Stimulated activated memory B cell treated with anti-CD40 and anti-IgM and Interleukin-4, amounts not matched to agents 10 μg/mL and 1 μg/mL and 100 μg/mL, for 72 hours (primary cell): ENCODE measurements around the gene GGA3.
A peak's percentile ranks its signal among the peaks of the same experiment; 100 is the strongest.
"Not testable (repeated sequence)": the region's sequence is repeated elsewhere in the genome, so short reads cannot be mapped to it uniquely, and the experiment has no call there.

Experiments
- ATAC-seq: fragments of 150-1000 bp; cut with Tn5 transposase; 2 replicates; pipeline ENCODE4 v1.10.0; 2021
- H3K27ac Mint-ChIP-seq: one replicate; pipeline ENCODE4 v1.8.0; 2022; ENCODE audit warnings: mild to moderate bottlenecking, mixed read lengths
- H3K27me3 Mint-ChIP-seq: one replicate; pipeline ENCODE4 v1.8.0; 2022; ENCODE audit warnings: mixed read lengths
- H3K36me3 Mint-ChIP-seq: one replicate; pipeline ENCODE4 v1.8.0; 2022; ENCODE audit warnings: mixed read lengths
- H3K4me1 Mint-ChIP-seq: one replicate; pipeline ENCODE4 v1.8.0; 2022; ENCODE audit warnings: mixed read lengths
- H3K4me3 Mint-ChIP-seq: one replicate; pipeline ENCODE4 v1.8.0; 2022; ENCODE audit warnings: mild to moderate bottlenecking, moderate library complexity, mixed read lengths
- H3K9me3 Mint-ChIP-seq: one replicate; pipeline ENCODE4 v1.8.0; 2022; ENCODE audit warnings: mixed read lengths

GGA3 gene, protein sequence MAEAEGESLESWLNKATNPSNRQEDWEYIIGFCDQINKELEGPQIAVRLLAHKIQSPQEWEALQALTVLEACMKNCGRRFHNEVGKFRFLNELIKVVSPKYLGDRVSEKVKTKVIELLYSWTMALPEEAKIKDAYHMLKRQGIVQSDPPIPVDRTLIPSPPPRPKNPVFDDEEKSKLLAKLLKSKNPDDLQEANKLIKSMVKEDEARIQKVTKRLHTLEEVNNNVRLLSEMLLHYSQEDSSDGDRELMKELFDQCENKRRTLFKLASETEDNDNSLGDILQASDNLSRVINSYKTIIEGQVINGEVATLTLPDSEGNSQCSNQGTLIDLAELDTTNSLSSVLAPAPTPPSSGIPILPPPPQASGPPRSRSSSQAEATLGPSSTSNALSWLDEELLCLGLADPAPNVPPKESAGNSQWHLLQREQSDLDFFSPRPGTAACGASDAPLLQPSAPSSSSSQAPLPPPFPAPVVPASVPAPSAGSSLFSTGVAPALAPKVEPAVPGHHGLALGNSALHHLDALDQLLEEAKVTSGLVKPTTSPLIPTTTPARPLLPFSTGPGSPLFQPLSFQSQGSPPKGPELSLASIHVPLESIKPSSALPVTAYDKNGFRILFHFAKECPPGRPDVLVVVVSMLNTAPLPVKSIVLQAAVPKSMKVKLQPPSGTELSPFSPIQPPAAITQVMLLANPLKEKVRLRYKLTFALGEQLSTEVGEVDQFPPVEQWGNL

DNA sequence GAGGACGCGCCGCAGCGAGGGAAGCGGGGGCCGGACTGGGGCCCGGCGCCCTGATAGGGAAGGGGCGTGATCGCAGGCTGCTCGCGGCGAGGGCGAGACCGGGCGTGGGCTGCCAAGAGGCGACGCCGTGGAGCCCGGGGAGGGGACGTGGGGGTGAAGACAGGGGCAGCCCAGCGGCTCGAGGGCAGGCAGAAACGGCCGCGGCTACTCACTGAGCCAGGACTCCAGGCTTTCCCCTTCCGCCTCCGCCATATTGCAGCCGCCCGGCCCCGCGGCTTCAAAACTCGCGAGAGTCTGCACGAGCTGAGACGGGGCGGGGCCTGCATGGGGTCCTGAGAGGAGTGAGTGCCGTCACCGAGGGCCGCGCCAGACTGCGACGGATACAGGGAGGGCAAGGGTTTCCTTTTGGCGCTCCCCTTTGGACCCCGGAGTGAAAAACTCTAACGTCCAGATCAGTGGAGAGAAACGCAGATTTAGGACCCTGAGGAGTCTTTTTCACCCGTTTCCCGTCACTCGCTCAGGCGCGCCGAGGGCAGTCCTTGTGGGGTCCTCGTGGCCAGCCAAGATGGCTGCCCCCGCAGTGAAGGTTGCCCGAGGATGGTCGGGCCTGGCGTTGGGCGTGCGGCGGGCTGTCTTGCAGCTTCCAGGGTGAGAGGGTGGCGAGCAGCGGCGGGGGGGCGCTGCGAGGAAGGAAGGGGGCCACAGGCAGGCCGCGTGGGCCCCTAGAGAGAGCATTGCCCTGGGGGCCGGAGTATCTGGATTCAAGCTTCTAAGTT lies at the start of gene GGA3, which contains the start of gene MRPS7:
Gene GGA3, minus strand, starts transcription at position 271 of the 776 bp plus-strand sequence. Its CDS starts 19 bp downstream, at position 252.
Gene MRPS7, plus strand, starts transcription at position 544 of the 776 bp plus-strand sequence. Its CDS starts 22 bp downstream, at position 566.
- Mint-ChIP-seq H3K9me3 (no peaks in the 10 kb centered on the region), H3K27ac (peak within 1 kb of the TSS; percentile 100), H3K4me3 (peak within 1 kb of the TSS; percentile 89), H3K27me3 (no peaks in the 10 kb centered on the region), H3K4me1 (peaks cover 56% of the 10 kb centered on the region), H3K36me3 (peaks cover 16% of the 10 kb centered on the region)
- peak; percentile 99 for ATAC-seq

DNA sequence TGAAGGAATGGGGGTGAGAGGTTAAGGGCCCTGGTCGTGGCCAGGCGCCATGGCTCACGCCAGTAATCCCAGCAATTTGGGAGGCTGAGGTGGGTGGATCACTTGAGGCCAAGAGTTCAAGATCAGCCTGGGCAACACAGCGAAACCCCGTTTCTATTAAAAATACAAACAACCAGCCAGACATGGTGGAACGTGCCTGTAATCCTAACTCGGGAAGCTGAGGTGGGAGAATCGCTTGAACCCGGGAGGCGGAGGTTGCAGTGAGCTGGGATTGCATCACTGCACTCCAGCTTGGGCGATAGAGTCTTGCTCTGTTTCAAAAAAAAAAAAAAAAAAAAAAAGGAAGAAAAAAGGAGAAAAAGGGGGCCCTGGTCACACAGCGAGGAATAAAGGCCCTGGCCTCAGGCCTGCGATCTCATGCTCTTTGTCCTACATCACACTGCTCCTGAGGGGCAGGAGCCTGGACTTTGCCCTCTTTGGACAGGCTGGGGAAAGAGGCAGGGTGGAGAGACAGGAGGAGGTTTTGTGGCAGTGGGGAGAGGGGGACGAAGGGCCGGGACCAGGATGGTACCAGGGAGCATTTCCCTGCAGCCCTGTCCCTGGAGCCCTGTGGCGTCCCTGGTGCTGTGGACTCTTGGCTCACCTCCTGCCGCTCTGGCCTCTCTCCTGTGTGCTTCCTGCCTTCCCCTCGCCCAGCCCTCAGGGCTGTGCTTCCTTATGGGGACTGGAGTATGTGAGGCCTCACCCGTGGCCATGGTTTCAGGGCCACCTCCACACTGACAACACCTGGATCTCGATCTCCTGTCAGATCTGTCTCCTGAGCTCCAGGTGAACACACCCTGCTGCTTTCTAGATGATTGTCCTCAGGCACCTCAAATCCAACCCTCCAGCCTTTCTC lies 47.6 kb upstream of the GGA3 start:
- no peak overlapping the region for H3K4me3 Mint-ChIP-seq
- ATAC-seq = no peak
- peaks cover 47% of the 10 kb centered on the region for H3K4me1 Mint-ChIP-seq
- no peaks in the 10 kb centered on the region for H3K9me3 Mint-ChIP-seq
- H3K36me3 Mint-ChIP-seq = peaks cover 15% of the 10 kb centered on the region
- no peaks in the 10 kb centered on the region for H3K27me3 Mint-ChIP-seq
- H3K27ac Mint-ChIP-seq = peak overlapping the region; percentile 75

DNA sequence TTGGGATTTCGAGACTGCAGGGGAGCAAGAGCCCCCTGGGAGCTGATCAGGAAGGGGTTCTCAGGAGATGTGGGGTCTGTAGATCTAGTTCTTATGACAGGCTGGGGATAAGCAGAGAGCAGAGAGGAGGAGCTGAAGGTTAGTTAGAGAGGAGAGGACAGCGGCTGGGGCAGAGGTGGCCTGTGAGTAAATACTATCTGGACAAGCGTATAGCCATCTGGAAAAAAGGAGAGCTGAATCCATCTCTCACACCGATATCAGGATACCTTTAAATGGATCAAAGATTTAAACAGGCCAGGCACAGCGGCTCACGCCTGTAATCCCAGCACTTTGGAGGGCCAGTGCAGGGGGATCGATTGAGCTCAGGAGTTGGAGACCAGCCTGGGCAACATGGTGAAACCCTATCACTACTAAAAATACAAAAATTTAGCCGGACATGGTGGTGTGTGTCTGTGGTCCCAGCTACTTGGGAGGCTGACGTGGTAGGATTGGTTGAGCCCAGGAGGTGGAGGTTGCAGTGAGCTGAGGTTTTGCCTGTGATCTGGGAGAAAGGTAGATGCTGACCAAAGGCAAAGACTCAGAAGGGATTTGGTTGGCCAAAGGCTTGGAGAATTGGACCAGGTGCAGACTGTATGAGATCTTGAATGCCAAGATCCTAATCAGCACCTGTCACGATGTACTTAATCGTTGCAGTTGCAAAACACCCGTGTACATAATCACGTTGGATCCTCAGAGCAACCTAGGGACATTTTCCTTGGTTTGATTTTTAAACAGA lies 46.7 kb upstream of the GGA3 start:
- no peaks in the 10 kb centered on the region for H3K9me3 Mint-ChIP-seq
- H3K4me1 Mint-ChIP-seq = peaks cover 39% of the 10 kb centered on the region
- no peaks in the 10 kb centered on the region for H3K27me3 Mint-ChIP-seq
- peaks cover 10% of the 10 kb centered on the region for H3K36me3 Mint-ChIP-seq
- H3K27ac Mint-ChIP-seq = peak overlapping the region; percentile 75
- no peak for ATAC-seq
- no peak overlapping the region for H3K4me3 Mint-ChIP-seq

DNA sequence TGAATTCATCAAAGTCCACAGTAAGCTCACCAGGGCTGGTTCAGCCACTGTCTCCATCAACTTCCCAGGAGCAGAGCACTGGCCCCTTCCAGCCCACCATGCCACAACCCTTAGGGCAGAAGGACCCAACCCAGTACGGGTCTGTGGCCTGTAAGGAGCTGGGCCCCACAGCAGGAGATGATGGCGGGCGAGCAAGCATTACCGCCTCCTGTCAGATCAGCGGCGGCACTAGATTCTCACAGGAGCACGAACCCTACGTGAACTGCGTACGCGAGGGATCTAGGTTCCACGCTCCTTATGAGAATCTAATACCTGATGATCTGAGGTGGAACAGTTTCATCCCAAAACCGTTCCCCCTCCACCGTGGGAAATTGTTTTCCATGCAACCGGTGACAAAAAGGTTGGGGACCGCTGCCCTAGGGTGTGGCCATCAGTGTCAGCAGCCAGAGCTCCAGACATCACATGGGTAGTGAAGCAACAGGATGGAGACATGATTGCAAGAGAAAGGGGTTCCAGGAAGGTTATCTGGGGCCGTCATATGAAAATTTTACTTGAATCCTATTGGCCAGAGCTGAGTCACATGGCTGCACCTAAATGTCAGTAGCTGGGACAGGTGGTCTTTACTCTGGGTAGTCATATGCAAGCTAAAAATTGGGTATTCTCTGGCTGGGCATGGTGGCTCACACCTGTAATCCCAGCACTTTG lies 40.2 kb upstream of the GGA3 start:
- Mint-ChIP-seq H3K27me3 (no peaks in the 10 kb centered on the region), H3K4me1 (peaks cover 21% of the 10 kb centered on the region), H3K36me3 (peaks cover 8% of the 10 kb centered on the region), H3K9me3 (no peaks in the 10 kb centered on the region), H3K4me3 (no peak overlapping the region), H3K27ac (peak overlapping the region; percentile 69)
- ATAC-seq = no peak

DNA sequence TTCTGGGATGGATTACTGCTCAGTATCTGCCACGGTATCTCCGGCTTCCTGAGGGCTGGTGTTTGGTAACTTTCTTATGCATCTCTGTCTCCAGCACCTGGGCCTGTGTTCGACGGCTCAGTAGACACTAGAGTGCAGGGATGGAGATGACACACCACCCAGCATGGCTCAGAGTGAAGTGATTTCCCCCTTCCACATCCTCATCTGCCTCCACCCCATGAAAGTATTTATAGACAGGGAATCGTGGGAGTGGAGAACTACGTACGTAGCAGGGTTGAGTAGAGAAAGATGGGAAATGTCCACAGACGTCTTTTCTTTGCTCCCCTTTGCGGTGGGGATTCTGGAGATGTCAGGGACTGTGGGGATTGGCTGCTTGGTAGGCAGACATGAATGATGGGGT lies 39.6 kb upstream of the GGA3 start:
- H3K27ac Mint-ChIP-seq = peak overlapping the region; percentile 69
- H3K9me3 Mint-ChIP-seq = no peaks in the 10 kb centered on the region
- no peak for ATAC-seq
- H3K36me3 Mint-ChIP-seq = peaks cover 8% of the 10 kb centered on the region
- H3K27me3 Mint-ChIP-seq = no peaks in the 10 kb centered on the region
- H3K4me3 Mint-ChIP-seq = no peak overlapping the region
- H3K4me1 Mint-ChIP-seq = peaks cover 19% of the 10 kb centered on the region

DNA sequence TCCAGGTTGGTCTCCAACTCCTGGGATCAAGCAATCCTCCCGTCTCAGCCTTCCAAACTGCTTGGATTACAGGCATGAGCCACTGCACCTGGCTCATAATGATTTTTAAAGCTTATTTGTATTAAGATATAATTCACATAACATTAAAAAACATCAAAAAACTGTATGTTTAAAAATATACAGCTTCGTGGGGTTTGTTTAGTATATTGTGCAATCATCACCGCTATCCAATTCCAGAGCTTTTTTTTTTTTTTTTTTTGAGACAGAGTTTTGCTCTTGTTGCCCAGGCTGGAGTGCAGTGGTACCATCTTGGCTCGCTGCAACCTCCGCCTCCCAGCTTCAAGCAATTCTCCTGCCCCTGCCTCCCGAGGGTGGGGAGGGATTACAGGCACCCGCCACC lies 38.9 kb upstream of the GGA3 start:
- Mint-ChIP-seq H3K36me3 (peaks cover 9% of the 10 kb centered on the region), H3K27me3 (no peaks in the 10 kb centered on the region), H3K27ac (peak overlapping the region; percentile 69), H3K9me3 (no peaks in the 10 kb centered on the region), H3K4me3 (no peak overlapping the region), H3K4me1 (peaks cover 27% of the 10 kb centered on the region)
- no peak for ATAC-seq

DNA sequence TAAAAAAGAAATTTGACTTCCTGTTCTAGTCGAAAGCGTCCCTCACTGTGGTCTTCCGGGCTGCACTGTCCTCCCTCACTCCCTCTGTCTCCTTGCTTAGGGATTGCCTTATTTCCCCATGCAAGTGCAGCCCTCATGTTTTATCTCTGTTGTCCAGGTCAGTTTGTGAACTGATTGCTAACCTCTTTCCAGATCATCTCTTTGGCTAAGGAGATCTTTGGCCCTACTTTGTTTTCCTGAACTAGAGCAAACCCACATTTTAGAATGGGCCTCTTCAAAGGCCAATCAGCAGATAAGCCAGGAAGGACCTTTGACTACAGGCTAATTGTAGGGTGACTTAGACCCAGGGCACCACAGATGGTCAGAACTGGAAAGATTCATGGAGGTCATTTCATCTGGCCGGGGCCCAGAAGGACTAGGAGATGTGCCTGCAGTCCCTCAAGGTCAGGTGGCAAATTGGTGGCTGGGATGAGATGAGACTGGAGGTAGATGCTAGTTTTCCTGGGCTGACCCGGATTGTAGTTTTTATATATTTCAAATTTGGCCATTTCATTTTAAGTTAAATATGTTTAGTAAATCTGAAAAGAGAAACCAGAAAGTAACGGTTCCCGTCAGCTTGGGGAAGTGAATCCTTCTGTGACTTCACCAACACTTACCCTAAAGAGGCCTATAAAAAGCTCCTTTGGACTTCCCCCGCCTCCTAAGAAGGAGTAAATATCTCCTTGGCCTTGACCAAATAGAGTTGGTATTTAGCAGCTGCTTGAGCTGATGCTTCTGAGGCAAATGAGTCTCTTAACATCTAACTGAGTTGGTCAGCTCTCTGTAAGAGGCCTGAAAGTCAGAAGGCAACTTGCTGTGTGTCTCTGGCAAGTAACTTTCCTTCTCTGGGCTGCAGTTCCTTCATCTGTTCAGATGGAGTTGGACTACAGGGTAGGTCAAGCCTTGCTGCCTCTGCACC lies 34.1 kb upstream of the GGA3 start:
- Mint-ChIP-seq H3K9me3 (peaks cover 3% of the 10 kb centered on the region), H3K36me3 (peaks cover 5% of the 10 kb centered on the region), H3K4me3 (peak overlapping the region; percentile 81), H3K27ac (peak overlapping the region; percentile 100), H3K4me1 (peaks cover 46% of the 10 kb centered on the region), H3K27me3 (no peaks in the 10 kb centered on the region)
- ATAC-seq = peak; percentile 90

DNA sequence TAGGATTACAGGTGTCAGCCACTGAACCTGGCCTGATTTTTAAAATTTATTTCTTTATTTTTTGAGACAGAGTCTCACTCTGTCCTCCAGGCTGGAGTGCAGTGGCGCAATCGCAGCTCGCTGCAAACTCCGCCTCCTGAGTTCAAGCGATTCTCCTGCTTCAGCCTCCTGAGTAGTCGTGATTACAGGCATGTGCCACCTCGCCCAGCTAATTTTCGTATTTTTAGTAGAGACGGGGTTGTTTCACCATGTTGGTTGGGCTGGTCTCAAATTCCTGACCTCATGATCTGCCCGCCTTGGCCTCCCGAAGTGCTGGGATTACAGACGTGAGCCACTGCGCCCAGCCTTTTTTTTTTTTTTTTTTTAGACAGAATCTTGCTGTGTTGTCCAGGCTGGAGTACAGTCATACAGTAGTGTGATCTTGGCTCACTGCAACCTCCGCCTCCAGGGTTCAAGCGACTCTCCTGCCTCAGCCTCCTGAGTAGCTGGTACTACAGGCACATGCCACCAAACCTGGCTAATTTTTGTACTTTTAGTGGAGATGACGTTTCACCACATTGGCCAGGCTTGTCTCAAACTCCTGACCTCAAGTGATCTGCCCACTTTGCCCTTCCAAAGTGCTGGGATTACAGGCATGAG lies 31.5 kb upstream of the GGA3 start:
- H3K36me3 Mint-ChIP-seq = peaks cover 10% of the 10 kb centered on the region
- H3K4me3 Mint-ChIP-seq, H3K27me3 Mint-ChIP-seq, H3K9me3 Mint-ChIP-seq, ATAC-seq: not testable (repeated sequence)
- H3K4me1 Mint-ChIP-seq = peaks cover 51% of the 10 kb centered on the region
- H3K27ac Mint-ChIP-seq = peak overlapping the region; percentile 100

DNA sequence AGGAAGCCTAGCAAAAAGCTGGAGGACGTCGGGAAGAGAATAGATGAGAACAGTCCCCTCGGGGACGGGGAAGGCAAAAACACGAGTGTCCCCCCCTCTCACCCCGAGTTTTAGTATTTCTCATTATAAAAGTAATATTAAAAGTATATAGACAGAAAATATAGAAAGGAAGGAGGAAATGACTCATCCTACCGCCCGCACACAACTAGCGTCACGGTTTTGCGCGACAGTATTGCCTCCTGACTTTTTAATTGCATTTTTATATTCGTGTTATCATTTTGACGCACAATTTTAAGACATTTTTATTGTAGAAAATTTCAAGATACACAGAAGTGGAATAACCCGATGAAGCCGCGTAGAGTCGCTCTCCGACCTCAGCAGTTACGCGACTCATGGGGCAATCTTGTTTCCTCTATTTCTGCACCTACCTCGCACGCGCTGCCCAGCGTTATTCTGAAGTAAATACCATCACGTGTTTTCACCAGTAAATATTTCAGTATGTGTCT lies 28.5 kb upstream of the GGA3 start:
- Mint-ChIP-seq H3K27ac (peak overlapping the region; percentile 100), H3K4me1 (peaks cover 48% of the 10 kb centered on the region), H3K27me3 (no peaks in the 10 kb centered on the region), H3K36me3 (peaks cover 21% of the 10 kb centered on the region), H3K9me3 (no peaks in the 10 kb centered on the region), H3K4me3 (peak overlapping the region; percentile 95)
- peak; percentile 57 for ATAC-seq

DNA sequence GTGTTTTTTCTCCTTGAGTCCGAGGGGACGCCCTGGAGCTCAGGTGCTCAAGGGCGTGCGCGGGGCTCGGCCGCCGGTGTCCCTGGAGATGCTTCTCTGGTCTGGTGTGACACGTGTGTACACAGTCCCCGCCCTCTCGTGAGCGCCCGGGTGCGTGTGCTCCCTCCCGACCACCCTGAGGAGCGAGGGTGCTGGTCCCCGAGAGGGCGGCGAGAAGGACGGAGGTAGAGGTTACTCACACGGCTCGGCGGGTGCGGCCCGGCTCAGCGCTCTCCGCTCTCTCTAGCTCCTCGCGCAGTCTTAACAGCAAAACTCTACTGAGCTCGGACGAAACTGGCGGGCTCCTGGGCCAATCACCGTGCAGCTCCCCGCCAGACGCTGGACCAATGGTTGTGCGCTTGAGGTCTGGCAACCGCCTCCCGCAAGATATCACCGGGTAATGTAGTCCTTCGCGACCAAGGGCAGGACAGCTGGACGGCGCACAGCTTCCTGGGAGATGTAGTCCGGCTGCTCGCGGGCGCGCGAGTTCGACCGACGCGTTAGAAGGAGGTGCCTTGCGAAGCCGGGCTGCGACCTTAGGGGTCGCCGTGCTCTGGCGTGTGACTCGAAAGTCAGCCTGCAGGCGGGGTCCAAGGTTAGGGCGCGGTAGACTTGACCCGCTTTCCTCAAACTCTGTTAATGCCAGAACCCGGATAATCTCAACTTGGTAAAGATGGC lies 27.9 kb upstream of the GGA3 start, which contains the start of gene SLC25A19:
Gene SLC25A19, minus strand, starts transcription at position 319 of the 717 bp plus-strand sequence. CDS start 2,669 bp downstream, outside the sequence.
- Mint-ChIP-seq H3K4me1 (peaks cover 44% of the 10 kb centered on the region), H3K36me3 (peaks cover 21% of the 10 kb centered on the region), H3K27ac (peak within 1 kb of the TSS; percentile 100), H3K4me3 (peak within 1 kb of the TSS; percentile 95), H3K27me3 (no peaks in the 10 kb centered on the region), H3K9me3 (no peaks in the 10 kb centered on the region)
- peak; percentile 98 for ATAC-seq

DNA sequence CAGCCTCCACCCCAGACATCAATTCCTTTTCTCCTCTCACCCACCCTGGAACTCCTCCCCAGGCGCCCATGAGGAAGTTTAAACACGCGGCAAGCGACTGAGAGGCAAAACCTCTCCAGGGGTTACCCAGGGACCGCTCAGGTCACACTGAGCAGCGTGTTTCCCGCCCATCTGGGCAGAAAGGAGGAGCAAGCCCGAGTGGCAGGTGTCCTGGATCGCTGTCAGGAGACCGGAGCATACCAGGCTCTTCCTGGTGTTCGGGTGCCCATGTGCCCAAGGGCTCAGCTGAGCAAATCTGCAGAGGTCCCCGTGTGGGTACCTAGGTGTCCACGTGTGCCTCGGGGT lies 27.3 kb upstream of the GGA3 start:
- H3K27ac Mint-ChIP-seq = peak overlapping the region; percentile 100
- H3K36me3 Mint-ChIP-seq = peaks cover 21% of the 10 kb centered on the region
- H3K9me3 Mint-ChIP-seq = no peaks in the 10 kb centered on the region
- peaks cover 42% of the 10 kb centered on the region for H3K4me1 Mint-ChIP-seq
- H3K27me3 Mint-ChIP-seq = no peaks in the 10 kb centered on the region
- peak overlapping the region; percentile 95 for H3K4me3 Mint-ChIP-seq
- ATAC-seq = peak; percentile 44
